SKM-1 treated with dmso at 0.1 percent for 144 hours (cell line): ENCODE measurements around the gene NPPB.
A peak's percentile ranks its signal among the peaks of the same experiment; 100 is the strongest.

Experiments used
- DNase-seq: peaks from one replicate; lab custom pipeline; 2025; ENCODE audit not compliant: unreplicated experiment; lab: John Stamatoyannopoulos, UW

The NPPB gene

GRCh38 chr1:11858968-11859871, 475 bp upstream of the NPPB start:
- DNase-seq: peak; percentile 22

- DNase-seq: no peak
Measured at GRCh38 chr1:11858158-11858557, 587 bp downstream of the NPPB start.

GRCh38 chr1:11857164-11857851, 1.4 kb downstream of the NPPB start:
- DNase-seq: no peak

GRCh38 chr1:11856698-11857097, 2.0 kb downstream of the NPPB start:
- DNase-seq: no peak

- no peak for DNase-seq
Measured at GRCh38 chr1:11855430-11855829, 3.3 kb downstream of the NPPB start.

- no peak for DNase-seq
Measured at GRCh38 chr1:11854519-11854918, 4.2 kb downstream of the NPPB start.

GRCh38 chr1:11851180-11851579, 7.6 kb downstream of the NPPB start:
- peak; percentile 97 for DNase-seq

- DNase-seq: no peak
Measured at GRCh38 chr1:11850156-11850555, 8.6 kb downstream of the NPPB start.

GRCh38 chr1:11848373-11848700, 10.4 kb downstream of the NPPB start:
- no peak for DNase-seq

GRCh38 chr1:11847667-11848372, 10.9 kb downstream of the NPPB start, which contains the start of gene NPPA:
TSS of gene NPPA (minus strand) at chr1:11847783. CDS start at chr1:11847684, 99 bp downstream.
- no peak for DNase-seq

GRCh38 chr1:11845641-11846335, 13.0 kb downstream of the NPPB start:
- no peak for DNase-seq

GRCh38 chr1:11842154-11843041, 16.3 kb downstream of the NPPB start:
- DNase-seq: peak; percentile 76

GRCh38 chr1:11841245-11842153, 17.2 kb downstream of the NPPB start:
- DNase-seq: no peak

- DNase-seq: no peak
Measured at GRCh38 chr1:11839727-11840705, 18.7 kb downstream of the NPPB start.

- peak; percentile 68 for DNase-seq
Measured at GRCh38 chr1:11838349-11839272, 20.1 kb downstream of the NPPB start.

GRCh38 chr1:11837767-11838348, 20.9 kb downstream of the NPPB start:
- DNase-seq: no peak
